Measurements from ENCODE around the gene NAT9.

Gene NAT9, protein sequence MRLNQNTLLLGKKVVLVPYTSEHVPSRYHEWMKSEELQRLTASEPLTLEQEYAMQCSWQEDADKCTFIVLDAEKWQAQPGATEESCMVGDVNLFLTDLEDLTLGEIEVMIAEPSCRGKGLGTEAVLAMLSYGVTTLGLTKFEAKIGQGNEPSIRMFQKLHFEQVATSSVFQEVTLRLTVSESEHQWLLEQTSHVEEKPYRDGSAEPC

DNA sequence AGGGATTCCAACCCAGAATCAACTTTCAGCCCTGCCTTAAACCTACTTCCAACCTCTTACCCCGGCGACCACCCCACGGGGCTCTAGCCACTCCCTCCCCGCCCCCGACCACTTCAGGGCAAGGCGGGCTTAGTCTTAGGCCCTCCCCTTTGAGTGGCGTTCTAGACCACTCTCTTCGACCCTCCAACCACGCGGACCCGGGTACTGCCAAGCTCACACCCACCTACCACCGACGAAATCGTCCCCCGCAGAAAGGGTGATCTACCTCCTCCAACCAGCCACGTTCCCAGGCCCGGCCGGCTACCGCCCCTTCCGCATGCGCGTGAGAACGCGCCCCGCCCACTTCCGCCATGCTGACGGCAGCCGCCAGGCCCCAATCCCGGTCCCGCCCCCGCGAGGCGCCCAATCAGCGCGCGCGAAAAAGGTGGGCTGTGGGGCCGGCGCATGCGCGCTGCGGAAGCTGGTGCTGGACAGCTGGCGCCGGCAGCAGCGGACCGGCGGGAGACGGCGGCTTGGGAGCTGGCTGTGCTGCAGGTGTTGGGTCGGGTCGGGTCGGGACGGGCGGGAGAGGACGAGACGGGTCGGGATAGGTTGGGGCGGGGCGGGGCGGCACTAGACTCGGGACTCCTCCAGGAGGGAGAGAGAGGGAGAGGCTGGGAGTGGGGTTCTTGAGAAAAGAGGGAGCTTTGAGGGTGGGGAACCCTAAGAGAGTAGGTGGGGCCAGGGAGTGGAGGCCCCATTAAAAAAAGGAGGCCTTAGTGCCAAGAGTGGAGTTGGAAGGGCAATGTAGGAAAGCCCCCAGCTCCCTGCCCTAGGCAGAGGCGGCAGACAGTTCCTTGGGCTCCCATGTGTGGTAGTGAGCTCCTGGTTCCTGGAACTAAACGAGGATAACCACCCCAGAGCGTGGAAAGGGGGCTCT lies at the start of gene NAT9:
Gene NAT9 (minus strand): TSS at position 302 of the 919 bp plus-strand sequence. CDS start 647 bp downstream, outside the sequence.
- DNase-seq: peak; percentile 94

DNA sequence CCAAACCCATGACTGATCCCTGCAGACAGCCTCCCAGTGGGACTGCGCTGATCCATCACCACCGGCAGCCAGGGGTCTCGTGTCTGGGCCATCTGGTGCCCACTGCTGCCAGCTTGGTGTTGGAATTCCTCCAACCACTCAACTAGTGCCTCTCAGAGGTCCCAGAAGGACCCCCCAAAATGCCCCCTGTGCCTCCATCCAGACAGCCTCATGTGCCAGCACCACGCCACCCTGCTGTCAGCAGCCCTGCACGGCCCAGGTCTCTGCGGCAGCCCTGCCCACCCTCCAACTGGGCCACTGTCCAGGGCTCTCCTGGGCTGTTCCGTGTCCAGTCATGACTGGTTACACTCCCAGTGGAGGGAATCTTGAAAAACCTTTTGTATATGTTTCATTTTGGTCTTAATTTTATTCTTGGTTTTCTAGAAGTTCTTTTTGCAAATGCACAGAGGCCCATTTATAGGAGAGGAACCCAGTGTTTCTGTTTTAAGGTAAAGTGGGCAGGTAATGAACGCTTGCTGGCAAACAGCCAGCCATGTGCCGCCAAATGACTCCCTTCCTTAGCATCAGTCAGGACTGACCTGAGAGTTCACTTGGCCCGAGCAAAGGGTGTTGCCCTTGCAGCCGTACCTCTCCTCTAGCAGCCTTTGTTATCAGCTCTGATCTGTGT lies 48.9 kb upstream of the NAT9 start:
- no peak for DNase-seq

DNA sequence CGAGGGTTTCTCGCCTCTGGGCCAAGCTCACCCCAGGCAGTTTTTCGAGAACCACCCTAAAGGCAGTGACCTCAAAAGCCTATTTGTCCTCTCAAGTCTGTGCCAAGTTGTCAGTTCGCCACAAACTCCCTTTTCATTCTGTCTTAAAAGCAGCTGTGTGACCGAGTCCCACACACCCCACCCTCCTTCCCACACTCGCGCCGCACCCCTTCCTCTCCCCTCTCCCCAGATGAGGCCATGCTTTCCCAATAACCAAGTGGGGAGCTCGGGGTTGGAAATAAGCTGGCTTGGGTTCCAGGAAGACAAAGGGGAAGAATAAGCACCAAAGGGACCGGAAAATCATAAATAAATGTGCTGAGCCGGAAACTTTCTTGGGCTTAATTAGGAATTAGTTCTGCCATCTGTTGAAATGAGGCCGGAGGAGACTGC lies 46.8 kb upstream of the NAT9 start:
- no peak for DNase-seq

DNA sequence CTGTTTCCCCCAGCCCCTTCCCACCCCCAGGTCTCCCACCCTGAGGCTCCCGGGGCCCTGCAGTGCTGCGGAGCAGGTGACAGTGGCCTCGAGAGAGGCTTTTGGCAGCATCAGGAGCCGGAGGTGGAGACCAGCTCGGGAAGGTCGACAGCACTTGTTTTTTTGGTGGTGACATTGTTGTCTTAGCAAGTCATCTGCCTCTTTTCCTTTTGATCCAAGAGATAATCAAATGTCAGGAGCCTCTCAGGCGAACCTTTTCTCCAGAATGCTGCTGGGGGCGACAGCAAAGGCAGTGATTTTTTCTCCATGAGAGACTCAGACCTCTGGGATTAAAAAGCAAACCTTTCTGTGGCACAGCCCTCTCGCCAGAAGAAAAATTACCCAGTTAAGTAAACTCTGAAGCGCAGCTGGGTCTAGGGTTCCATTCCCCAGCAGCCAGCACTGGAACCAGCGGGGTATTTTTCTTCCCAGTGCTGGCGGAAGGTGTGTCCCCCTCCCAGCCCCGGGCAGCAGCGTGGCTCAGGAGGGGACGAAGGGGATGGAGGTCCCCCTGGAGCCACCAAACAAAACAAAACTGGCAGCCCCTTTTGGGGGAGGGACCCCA lies 46.3 kb upstream of the NAT9 start:
- DNase-seq: peak; percentile 3

DNA sequence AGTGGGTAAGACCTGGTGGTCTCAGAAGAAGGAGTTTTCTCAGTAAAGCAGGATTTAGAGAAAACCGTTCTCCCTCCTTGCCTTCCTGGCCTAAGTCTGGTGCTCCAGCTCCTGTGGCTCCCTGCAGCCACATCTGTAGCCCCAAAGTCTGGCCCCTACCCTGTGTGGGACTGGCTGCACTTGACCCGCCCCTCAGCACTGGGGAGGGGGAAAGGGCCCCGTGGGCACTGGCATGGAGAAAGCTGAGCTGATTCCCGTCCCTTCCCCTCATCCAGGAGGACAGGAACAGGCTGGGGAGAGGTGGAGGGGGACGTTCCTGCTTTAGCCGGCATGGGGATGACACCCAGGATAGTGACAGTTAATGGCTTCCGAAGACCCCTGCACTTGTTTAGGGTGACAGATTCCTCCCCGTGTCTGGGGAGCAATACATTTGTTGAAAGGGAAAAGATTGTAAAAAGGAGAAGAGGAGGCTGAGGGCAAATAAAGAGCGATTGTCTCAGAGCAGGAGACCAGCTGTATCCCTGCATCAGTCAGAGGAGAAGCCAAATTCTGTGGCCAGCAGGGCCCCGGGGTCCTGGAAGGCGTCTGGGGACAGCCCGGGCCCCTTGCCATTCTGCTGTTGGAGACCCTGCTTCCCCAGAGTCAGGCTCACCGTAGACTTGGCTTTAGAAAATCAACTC lies 45.6 kb upstream of the NAT9 start:
- DNase-seq: no peak

DNA sequence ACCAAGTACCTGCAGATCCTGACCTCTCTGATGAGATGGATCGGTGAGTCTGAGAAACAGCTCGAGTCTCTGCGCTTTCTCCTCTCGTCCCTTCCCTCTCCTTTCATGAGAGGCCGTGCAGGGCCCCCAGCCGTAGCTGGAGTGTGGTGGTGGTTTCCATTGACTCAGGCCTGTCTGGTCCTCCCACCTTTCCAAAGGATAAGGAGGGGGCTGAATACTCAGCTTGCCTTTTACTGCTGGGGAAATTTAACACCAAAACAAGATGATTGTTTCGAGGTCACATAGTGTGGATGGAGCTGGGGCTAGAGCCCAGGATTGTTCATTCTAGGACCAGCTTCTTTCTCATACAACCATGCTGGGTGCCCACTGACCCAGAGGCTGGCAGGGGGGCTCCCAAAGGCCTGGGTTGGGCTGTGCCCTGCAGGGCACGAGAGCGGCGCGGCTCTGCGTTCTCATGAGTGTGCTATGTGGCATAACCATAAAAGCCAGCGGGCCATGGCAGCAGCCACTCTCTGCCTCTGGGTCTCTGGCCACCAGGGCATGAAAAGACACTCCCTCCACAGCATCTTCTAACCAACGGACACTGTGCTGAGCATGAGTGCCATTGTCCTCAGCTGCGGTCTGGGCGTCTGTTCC lies 43.8 kb upstream of the NAT9 start:
- no peak for DNase-seq

DNA sequence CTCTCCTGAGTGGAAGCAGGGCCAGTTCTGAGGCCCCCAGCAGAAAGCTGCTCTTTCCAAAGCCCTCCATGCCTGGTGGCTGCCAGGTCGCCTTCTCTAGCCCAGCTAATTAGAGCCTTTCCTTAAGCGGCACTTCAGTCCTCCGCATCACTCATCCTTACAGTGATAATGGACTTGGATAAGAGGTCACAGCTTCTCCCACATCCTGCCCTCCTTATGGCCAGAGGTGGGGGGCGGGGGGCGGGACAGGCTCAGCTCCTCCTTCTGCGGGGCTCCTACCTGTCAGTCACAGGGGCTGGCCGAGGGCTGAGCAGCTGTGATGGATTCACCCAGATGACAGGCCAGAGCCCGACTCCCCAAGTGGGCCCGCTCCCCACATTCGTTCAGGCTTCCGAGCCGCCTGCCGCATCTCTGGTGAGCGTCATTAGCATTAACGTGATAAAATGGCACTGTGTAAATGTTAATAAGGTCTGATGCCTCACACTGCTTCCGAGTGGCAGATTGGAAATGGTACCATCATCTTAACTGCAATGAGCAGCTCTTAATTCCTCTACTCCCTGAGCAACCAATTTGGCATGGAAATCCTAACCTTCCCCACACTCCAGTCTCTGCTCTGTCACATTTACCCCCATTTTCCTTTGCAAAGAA lies 42.3 kb upstream of the NAT9 start:
- no peak for DNase-seq

DNA sequence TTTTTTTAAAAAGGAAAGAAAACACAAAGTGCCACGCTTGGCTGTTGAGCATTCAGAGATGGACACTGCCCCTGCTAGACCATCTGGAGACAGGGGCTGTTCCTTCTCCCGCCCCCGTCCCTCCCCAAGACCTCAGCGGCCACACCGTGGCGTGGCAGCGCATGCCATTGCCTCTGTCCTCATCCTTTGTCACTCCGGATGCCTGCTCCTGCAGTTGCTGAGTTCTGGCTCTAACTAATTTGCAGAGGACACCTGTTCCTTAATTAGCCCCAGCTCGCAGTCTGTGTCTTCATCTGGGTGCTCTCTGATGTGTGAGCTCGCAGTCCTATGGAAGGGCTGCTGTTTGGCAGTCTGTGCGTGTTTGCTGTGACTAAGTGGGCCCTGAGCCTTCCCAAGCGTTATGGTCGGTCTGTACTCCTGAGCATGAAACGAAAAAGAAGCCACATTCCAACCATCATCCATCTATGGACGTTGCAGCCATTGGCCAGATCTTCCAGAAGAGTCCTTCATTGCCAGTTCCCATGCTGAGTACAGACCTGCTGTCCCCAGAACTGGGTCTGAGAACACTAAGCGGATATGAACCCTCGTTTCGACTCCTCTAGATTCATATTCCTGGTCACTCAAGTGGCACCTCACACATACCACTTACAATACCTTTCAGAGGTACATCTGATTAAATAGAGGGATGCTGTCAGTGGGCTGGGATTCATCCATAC lies 40.9 kb upstream of the NAT9 start:
- DNase-seq: no peak

DNA sequence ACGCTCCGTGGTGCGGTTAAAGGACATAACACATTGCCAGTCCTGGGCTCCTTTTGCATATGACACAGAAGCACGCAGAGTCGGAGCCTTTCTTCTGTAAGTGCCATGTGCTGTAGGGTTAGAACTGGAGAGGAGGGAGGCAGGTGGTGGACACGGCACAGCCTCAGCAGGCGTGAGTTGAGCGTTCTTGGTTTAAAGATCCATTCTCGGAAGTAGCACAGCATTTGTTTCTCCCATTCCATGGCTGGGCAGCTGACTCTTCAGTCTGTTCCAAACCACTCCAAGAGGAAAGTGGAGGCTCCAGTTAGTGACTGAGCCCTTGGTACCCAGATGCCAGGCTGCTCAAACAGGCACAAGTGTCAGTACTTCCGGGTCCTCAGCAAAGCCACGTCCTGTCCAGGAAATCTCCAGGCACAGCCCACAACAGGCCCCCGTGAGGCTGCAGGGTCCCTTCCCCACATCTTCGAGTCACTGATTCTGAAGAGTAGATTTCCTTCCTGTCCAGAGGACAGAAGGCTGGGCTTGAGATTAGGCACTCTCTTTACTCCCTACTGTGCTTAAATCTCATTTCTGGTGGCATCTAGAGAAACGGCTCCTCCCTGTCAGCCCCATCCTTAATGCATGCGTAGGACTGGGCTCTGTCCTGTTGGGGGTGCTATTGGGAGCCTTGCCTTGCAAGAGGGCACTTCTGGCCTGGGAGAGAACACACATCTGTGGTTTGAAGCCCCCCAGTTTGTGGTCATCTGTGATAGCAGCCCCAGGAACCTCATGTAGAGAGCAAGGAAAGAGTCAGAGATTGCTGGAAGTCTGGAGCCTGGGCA lies 39.6 kb upstream of the NAT9 start:
- no peak for DNase-seq

DNA sequence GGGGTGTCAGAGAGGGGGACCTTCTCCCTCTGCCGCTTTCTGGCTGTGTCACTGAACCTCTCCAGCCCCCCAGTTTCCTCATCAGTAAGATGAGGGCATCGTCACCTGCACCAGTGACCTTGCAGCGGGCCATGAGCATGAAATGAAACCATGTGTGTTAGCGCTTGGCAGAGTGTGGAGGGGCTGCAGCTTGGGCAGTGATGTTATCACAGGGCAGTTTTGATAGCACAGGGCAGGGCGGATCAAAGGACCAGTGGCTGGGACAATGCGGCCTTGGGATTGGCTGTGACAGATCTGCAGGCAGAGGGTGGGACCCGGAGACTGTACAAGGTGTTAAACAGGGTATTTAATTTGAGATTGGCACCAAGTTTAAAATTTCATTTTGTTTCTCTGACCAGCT lies 38.9 kb upstream of the NAT9 start:
- DNase-seq: no peak

DNA sequence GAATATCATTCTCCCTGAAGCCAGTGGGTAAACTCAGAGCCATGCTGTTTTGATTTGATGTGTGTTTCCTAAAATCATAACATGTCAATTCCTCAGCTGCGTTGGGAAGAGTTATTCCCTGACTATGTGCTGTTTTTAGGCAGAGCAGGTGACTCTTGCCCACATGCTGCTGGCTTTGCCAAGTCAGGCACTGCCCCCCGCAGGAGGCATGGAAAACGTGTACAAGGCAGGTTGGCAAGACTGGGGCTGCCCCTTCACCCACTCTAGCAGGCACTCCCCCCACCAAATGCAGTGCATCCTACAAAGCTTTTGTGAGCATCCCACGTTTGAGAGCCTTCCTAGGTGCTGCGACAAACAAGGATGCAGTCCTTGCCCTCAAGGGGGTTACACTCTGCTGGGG lies 38.3 kb upstream of the NAT9 start:
- DNase-seq: no peak

DNA sequence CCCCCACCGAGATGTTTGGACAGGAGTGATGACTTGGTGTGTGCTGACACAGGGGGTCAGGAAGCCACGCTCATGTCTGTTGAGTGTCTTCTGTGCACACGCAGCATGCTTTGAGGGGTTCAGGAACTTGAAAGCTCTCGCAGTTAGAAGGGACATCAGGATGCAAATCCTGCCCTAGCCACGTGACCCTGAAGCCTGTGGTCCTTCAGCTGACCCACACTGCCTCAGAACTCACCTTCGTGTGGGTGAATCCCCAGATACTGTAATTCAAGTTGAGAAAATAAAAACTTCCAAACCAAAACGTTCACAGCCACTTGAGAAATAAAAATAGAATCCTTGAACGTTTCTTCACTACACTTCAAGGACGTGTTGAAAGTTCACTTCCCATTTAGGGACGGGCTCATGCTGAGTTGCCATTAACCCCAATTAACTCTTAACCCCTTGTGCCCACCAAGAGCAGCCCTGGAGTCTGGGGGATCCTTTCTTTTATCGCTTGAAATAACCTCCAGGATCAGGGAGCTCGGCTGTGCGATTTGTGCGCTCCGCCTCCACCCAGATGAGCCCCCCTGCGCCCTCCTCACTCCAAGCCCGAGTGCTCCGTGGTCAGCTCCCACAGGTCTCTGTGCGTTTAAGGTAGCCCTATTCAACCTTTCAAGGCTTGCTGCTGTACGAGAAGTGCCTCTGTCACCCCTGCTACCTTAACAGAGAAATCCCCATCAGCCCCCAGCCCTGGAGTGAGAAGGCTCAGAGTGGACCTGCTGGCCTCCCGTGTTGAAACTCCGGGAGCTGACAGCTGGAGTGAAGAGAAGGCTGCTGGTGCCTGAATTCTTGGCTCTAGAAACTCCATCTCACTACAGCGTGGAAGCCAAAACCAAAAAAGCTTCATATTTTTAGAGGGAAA lies 36.2 kb upstream of the NAT9 start:
- DNase-seq: no peak

DNA sequence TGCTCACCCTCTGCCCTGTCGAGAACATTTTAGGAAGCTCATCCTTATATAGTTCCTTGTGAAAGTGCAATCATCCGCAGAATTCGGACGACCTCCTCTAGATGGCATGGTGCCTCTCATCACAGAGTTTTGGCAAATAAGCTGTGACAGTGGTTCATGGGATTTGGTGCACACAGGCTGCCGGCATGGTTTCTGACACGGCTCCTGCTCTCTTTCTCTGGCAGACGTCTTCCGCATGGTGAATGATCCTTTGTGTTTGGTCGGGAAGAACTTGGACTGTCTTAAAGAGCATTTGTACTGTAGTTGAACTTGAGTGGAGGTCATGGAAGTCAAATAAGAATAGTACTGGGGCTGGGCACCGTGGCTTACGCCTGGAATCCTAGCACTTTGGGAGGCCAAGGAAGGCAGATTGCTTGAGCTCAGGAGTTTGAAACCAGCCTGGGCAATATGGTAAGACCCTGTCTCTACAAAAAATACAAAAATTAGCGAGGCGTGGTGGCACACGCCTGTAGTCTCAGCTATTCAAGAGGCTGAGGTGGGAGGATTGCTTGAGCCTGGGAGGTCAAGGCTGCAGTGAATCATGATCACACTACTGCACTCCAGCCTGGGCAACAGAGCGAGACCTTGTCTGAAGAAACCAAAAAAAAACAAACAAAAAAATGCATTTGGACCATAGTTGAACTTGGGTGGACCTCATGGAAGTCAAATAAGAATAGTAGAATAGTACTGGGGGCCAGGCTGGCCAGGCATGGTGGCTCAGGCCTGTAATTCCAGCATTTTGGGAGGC lies 34.7 kb upstream of the NAT9 start:
- DNase-seq: no peak

DNA sequence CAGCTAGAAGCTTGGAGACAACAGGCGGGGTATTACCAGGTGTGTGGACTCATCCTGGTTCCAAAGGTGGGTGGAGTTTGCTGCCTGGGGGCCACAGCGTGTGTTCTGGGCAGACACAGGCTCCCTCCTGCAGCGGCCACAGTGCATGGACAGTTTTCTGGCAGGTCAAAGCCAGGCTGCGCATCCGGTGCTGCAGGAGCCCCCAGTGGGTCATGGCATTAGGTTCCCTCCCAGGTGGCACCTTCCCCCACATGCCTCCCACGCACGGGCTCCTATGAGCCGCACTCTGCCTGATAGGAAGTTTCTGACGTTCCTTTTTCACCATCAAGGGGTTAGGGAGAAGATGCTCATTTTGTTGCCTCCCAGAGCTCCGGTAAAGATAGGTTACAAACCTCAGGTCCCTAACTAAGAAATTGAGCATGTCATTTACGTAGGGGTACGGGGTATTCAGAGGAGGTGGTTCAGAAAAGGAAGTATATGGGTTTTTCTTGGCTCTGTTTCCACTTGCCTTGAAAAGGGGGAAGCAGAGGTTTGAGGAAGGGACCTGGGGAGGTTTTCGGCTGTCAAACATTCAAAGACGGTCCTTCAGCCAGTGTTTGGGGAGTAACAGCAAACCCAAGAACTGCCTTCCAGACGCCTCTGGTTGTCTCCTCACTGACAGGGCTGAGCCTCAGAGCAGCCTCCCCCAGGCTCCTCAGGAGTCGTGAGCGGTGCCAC lies 32.7 kb upstream of the NAT9 start:
- no peak for DNase-seq

DNA sequence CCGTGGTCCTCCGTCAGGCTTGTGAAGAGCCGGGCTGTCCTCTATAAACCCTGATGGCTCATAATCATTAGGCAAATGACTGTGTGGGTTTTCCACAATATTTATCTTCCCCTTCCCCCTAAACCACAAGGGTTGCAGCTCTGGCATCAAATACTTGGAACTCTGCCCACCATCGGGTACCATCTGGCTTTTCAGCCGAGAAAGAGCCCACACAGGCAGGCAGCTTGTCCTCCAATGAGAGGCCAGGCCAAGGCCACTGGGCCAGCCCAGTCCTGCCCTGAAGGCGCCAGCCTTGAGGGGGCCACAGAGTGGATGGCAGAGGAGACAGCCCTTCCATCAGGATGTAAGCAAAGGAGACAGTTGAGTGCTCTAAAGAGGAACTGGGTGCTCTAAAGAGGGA lies 31.8 kb upstream of the NAT9 start:
- DNase-seq: peak; percentile 23

DNA sequence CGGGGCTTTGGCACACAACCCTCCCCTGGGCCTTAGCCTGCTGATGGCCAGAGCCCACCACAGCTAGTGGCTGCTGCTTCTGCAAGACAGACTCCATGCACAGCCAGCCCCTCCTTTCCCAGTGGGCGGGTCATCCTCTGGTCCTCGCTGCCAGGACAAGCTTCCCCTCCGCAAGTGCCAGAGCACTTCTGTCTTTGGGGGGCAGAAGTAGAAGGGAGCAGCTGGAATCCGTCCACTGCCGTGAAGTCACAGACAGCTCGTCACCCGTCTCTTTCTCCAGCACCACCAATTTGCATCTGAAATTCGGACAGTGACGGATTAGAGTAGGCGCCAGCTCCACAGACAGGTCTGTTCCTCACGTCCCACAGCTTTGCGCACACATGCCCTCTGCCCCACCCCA lies 31.3 kb upstream of the NAT9 start:
- no peak for DNase-seq

DNA sequence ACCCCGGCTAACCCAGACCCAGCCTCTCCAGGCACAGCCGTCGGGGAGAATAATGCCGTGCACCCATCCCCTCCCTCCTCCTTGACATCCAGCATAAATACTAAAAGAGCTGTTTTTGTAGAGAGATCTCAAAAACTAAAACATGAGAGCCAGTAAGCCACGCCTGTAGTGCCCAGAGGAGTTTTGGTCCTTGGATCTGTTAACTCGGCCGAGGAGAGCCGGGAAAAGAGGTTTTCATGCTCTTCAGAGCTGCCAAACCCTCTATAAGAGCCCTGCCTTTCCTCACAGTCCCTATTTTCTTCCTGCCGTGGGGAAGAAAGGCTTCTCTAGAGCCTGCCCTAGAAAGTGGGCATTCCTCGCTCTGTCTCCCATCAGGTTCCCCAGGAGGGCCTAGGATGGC lies 30.2 kb upstream of the NAT9 start:
- no peak for DNase-seq

DNA sequence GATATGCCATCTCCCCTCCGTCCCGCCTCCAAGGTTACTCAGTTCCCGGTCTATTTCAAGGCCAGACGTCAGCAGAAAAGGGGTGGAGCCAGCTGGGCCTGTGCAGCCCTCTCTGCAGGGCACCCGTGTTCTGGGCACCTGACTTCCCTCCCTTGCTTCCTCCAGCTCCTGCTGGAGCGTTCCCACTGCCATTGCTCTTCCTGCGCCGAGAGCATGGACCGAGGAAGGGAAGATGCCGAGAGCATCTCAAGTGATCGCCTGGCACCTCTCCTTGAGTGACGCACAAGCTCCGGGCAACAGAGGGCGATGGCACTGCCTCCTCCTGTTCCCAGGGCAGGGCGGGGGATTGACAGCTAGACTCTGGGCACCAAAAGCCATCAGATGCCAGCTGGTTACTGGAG lies 29.4 kb upstream of the NAT9 start:
- no peak for DNase-seq

All from NCI-H1092 treated with DMSO at 0.1 percent for 48 hours (cell line).